Islet of Langerhans (tissue), 1 donor: ENCODE measurements around the gene RASSF10.

Experiments used
- FAIRE-seq: peaks from one replicate; lab custom pipeline; 2011; peaks lifted over from hg19 to GRCh38; lab: Jason Lieb, UNC

Gene RASSF10

DNA sequence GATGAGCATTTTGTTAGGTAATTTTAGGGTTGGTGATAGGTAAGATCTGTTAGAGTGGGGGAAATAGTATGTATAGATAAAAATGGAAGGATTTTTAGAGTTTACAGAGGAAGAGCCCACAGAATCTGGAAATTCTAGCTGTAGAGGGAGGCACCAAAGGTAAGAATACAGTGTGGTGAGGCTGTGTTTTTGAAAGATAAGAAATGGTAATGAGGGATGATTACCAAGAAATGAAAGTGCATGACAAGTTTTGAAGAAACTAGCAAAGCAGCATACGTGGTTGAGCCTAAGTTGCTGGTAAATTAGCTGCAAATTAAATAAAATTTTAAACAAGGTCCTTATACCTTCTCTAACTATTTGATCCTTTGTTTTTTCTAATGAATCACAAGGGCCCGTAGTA is 14.6 kb upstream of the RASSF10 start:
- no peak for FAIRE-seq

GRCh38 chr11:12995188-12995587 is 13.9 kb upstream of the RASSF10 start:
- no peak for FAIRE-seq

DNA sequence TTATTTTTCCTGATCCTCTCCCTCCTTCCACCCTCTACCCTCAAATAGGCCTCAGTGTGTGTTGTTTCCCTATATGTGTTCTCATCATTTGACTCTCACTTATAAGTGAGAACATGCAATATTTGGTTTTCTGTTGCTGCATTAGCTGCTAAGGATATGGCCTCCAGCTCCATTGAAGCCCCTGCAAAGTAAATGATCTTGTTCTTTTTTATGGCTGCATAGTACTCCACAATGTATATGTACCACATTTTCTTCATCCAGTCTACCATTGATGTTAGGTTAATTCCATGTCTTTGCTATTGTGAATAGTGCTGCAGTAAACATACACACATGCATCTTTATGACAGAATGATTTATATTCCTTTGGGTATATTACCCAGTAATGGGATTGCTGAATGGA is 13.3 kb upstream of the RASSF10 start:
- FAIRE-seq = no peak

DNA sequence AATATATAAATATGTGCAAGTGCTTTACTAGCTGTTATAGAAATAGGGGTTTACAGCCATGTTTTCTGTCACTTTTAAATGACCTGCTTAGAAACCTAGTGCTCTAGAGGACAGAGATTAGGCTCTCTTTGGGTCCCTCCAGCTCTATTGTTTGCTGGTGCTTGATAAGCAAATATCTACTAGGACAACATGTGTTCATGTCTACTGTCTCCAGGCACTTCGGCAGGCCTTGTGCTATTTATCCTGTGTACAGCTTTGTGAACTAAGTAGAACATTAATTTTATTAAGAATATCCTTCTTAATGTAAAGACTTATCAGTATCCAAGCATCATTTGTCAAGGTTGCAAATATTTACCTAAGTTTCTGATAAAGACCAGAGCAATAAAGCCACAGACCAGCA is 11.9 kb upstream of the RASSF10 start:
- FAIRE-seq = no peak

DNA sequence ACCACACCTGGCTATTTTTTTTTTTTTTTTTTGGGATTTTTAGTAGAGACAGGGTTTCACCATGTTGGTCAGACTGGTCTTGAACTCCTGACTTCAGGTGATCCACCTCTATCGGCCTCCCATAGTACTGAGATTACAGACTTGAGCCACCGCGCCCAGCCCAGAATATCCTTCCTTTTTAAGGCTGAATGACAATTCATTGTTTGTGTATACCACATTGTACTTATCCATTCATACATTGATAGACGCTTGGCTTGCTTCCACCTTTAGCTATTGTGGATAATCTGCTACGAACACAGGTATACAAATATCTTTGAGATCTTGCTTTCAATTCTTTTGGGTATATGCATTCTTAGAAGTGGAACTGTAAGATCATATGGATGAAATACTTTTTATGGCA is 10.8 kb upstream of the RASSF10 start:
- no peak for FAIRE-seq

DNA sequence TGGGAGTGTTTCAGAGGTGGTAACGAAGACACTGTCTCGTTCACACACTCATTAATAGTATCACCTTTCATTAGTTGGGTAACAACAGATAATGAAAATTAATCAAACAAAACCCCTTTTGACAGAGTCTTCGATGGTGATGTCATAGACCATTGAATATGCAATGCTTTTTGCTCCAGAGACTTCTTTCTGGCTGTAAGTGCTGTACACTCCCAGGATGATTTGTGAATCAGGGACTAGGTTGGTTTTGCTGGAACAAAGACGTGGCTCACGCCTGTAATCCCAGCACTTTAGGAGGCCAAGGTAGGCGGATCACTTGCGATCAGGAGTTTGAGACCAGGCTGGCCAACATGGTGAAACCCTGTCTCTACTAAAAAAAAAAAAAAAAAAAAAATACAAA is 9.5 kb upstream of the RASSF10 start:
- no peak for FAIRE-seq

- FAIRE-seq = no peak
Measured at GRCh38 chr11:13000116-13000515, 9.0 kb upstream of the RASSF10 start.

DNA sequence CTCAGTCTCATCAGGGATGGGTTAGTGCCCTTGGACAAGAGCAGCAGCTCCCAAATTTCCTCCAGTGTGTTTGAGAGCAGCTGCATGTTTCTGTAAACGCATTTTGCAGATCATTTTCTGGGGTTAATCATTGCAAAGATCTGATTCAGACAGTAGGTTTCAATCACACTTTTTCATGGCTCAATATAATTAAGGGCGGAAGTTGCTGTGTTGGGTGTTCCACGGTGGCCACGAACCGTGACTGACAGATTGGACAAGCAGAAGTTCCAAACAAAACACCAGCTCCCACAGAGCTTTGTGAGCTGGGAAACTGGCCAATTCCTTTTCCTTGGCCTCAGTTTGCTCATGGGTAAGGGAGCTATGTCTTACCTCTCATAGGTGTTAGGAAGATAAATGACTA is 8.4 kb upstream of the RASSF10 start:
- FAIRE-seq = no peak

GRCh38 chr11:13003736-13004493 is 5.2 kb upstream of the RASSF10 start:
- FAIRE-seq = no peak

DNA sequence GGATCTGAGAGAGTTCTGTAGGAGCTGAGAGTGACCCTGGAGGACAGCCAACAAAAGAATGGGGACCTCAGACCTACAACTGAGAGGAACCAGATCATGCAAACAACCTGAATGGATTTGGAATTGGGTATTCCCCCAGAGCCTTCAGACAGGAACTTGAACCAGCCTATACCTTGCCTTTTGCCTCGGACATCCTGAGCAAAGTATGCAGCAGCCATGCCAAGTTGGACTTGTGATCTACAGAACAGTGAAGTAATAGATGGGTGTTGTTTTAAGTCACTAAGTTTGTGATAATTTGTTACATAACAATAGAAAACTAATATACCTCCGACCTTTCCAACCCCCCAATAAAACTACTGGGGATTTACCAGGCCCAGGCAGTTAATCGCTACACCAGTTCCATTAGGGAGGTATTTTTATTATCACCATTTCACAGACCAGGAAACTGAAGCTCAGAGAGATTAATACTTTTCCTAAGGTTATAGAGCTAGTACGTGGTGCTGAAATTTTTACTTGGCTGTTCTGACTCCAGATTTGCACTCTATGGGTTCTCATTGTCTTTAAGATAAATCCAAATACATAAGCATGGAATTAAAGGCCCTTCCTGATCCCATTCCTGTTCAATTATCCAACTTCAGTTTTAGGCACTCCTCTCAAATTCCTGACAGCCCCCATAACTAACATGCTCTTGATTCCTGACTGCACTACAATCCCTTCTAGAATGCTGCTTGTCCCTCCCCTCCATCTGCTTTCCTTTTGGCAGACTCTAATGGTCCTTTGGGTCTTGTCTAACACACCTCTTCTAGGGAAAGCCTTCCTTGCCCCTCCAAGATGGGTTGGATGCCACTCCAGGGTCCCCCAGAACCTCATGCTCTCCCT is 1.7 kb upstream of the RASSF10 start:
- FAIRE-seq = no peak

- FAIRE-seq = no peak
Measured at GRCh38 chr11:13008061-13008435, 1.1 kb upstream of the RASSF10 start.

DNA sequence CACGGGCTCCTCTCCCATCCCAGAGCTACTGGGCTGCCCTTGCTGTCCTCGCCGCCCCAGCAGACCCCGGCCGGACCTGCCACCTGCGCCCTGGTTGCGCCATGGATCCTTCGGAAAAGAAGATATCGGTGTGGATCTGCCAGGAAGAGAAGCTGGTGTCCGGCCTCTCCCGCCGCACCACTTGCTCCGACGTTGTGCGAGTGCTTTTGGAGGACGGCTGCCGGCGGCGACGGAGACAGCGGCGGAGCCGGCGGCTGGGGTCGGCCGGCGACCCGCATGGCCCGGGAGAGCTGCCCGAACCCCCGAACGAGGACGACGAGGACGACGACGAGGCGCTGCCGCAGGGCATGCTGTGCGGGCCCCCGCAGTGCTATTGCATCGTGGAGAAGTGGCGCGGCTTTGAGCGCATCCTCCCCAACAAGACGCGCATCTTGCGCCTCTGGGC is 382 bp downstream of the RASSF10 start:
- FAIRE-seq = no peak

DNA sequence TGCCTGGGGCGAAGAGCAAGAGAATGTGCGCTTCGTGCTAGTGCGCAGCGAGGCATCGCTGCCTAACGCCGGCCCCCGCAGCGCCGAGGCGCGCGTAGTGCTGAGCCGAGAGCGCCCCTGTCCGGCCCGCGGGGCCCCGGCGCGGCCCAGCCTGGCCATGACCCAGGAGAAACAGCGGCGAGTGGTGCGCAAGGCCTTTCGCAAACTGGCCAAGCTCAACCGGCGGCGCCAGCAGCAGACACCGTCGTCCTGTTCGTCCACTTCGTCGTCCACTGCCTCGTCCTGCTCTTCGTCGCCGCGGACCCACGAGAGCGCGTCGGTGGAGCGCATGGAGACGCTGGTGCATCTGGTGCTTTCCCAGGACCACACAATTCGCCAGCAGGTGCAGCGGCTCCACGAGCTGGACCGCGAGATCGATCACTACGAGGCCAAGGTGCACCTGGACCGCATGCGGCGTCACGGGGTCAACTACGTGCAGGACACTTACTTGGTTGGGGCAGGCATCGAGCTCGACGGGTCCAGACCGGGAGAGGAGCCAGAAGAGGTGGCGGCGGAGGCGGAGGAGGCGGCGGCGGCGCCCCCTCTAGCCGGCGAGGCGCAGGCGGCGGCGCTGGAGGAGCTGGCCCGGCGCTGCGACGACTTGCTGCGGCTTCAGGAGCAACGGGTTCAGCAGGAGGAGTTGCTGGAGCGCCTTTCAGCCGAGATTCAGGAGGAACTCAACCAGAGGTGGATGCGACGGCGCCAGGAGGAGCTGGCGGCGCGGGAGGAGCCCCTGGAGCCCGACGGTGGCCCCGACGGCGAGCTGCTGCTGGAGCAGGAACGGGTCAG is 1.0 kb downstream of the RASSF10 start:
- no peak for FAIRE-seq

DNA sequence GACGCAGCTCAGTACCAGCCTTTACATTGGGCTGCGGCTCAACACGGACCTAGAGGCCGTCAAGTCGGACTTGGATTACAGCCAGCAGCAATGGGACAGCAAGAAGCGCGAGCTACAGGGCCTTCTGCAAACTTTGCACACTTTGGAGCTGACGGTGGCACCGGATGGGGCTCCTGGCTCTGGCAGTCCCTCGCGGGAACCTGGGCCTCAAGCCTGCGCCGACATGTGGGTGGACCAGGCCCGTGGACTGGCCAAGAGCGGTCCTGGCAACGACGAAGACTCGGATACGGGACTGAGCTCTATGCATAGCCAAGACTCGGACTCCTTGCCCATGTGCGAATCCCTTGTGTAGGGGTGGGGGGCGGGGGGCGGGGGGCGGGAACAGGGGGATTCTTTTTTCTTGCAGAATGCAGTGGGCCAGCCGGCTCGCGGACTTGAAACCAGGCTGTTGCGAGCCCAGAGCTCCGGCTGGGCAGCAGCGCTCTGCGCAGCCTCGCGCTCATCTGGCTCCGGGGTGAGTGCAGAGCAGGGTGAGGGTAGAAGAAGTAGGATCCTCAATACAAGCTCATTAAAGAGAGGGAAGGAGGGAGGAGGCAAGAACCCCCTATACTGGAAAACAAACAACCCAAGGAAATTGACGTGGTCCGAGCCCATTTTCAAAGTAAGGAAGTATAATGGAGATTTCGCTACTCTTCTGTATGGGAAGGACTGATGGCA is 1.8 kb downstream of the RASSF10 start:
- no peak for FAIRE-seq

DNA sequence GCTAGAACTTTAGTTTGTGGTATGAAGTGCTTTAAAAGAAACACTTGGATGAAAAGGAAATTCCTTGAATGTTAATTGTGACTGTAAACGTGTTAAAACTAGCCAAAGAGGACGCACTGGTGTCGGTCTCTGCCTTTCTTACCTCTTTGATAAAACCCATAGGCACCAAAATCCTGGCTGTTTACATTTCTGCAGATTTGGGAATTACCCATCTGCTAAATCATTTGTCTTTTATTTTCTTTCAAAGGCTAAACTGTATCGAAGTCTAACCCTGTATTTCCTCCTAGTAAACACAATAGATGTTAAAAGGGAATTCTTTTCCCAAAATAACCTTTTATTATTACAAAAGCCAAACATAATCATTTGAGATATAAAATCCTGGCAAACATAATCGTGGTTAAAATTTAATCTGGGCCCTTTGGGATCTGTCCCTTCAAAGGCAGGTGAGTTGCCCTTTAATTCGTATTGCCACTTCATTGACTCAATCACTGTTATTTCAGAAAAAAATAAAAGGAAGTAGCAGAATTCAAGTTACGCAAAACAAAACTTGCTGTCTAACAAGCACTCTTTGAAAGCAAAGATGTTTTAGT is 2.4 kb downstream of the RASSF10 start:
- peak; percentile 38 for FAIRE-seq

GRCh38 chr11:13012056-13012661 is 3.0 kb downstream of the RASSF10 start:
- no peak for FAIRE-seq

- no peak for FAIRE-seq
Measured at GRCh38 chr11:13013054-13013488, 4.0 kb downstream of the RASSF10 start.

DNA sequence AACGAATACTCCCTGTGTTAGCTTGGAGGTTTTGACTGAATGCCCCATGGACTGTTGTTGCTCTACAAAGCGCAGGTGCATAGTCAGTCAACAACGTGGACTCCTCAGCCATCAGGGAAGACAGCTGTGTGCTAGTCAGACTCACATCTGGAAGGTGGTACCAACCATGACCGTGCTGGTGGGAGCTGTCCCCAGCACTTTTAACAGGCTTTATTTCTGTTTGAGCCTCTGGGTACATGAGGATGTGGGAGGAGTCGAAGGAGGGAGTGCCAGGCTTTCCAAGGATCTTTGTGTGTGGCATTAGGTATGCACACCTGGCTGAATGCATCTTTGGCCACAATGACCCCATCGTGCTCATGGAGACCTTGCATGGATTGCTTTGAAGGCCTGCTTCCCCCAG is 6.6 kb downstream of the RASSF10 start:
- no peak for FAIRE-seq

- FAIRE-seq = no peak
Measured at GRCh38 chr11:13016415-13016814, 7.3 kb downstream of the RASSF10 start.

DNA sequence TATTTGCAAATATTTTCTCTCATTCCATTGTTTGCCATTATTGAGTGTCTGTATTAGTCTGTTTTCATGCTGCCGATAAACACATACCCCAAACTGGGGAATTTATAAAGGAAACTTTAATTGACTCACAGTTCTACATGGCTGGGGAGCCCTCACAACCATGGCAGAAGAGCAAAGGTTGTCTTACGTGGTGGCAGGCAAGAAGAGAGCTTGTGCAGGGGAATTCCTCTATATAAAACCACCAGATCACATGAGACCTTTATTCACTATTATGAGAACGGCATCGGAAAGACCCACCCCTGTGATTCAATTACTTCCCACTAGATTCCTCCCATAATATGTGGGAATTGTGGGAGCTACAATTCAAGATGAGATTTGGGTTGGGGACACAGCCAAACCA is 10.2 kb downstream of the RASSF10 start:
- FAIRE-seq = no peak

DNA sequence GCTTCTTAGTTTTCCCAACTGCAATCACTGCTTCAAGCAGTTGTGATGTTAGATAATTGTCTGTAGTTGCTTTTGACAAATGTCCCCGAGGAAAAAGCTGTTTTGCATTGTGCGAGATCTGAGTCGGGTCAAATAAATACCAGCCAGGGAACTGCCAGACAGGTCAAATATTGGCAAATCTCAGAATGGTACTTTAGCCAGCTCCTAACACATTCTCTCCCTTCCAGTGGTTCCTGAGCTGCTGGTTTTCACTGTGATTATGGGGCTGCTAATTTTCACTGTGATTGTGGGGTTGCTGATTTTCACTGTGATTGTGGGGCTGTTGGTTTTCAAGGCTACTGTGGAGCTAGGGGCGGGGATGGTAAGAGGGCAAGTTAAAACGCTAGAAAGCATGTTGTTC is 14.3 kb downstream of the RASSF10 start:
- FAIRE-seq = no peak
